HepG2 (cell line): ENCODE results near the gene ZFYVE28. TPM values are rescaled to one million over a fixed set of nuclear protein-coding genes. Genes with fewer than 3 reads are reported as not detected.

Source experiments
- ATAC-seq: fragments of 200-7000 bp; cut with Tn5 transposase; 3 replicates; pipeline ENCODE4 v1.9.1; 2020; ENCODE audit warnings: mild to moderate bottlenecking, moderate library complexity
- BruUV-seq: library from RNA; stranded (reverse); fragments of 400-500 nt; replicated peaks from 2 replicates; lab custom pipeline; 2021; lab: Mats Ljungman, UMichigan
- CTCF ChIA-PET: fragments of 300-600 bp; formaldehyde crosslinking; extraction: SDS; loops from one replicate; lab custom pipeline; 2021; ENCODE audit warnings: low total read pairs, inconsistent platforms, low intra/inter-chr PET ratio; lab: Yijun Ruan, JAX
- POLR2A ChIA-PET: fragments of 350-600 bp; sonication (Branson Sonifier 250); formaldehyde crosslinking; loops from one replicate; lab custom pipeline; 2020; ENCODE audit warnings: antibody characterized with exemption, inconsistent platforms; lab: Yijun Ruan, JAX
- DNase-seq: peaks from one replicate; pipeline ENCODE4 v3.0.0-alpha.2; 2015; ENCODE audit warnings: low spot score
- FAIRE-seq: peaks from 3 replicates; lab custom pipeline; 2011; peaks lifted over from hg19 to GRCh38; lab: Jason Lieb, UNC
- H2AFZ ChIP-seq: one replicate; pipeline ENCODE4 v1.6.1; 2011; ENCODE audit warnings: low read length, inconsistent platforms
- H3K27ac ChIP-seq: fragments of 300-600 bp; 3 replicates; pipeline ENCODE4 v1.8.0; 2011; ENCODE audit warnings: mixed run types, mild to moderate bottlenecking, mixed read lengths, low read length, inconsistent platforms; ENCODE audit not compliant: insufficient read depth; ENCODE audit errors: extremely low read length
- H3K27me3 ChIP-seq, 2 experiments: fragments of 200-600 bp in 1 of 2; 2 replicates in 1 of 2; 3 replicates in 1 of 2; pipeline versions ENCODE4 v1.6.0 to v1.8.0; 2011; ENCODE audit warnings: low read length in 2 of 2, mild to moderate bottlenecking in 2 of 2, moderate library complexity in 2 of 2, inconsistent platforms in 1 of 2; ENCODE audit not compliant: insufficient read depth in 2 of 2, control insufficient read depth in 1 of 2
- H3K36me3 ChIP-seq, 2 experiments: fragments of 200-600 bp in 1 of 2; replicated peaks in 1 of 2; 2 replicates in 1 of 2; 3 replicates in 1 of 2; pipeline versions ENCODE4 v1.5.1 to v1.8.0; 2011; ENCODE audit warnings: low read length in 2 of 2, inconsistent platforms in 1 of 2; ENCODE audit not compliant: insufficient read depth in 2 of 2, control insufficient read depth in 1 of 2
- H3K4me1 ChIP-seq: 2 replicates; pipeline ENCODE4 v1.5.1; 2012; ENCODE audit warnings: low read length, inconsistent platforms; ENCODE audit not compliant: insufficient read depth
- H3K4me2 ChIP-seq: 2 replicates; pipeline ENCODE4 v1.6.0; 2011; ENCODE audit warnings: low read depth, low read length, inconsistent platforms
- H3K4me3 ChIP-seq, 3 experiments: fragments of 200-600 bp in 1 of 3; sonication (generic), shearing (Covaris generic) in 1 of 3; replicated peaks in 1 of 3; 2 replicates each; pipeline ENCODE4 v1.5.1; 2011 to 2016; ENCODE audit warnings: low read length in 3 of 3, inconsistent platforms in 2 of 3, low read depth in 2 of 3, mild to moderate bottlenecking in 2 of 3, control low read depth in 1 of 3, mixed read lengths in 1 of 3; ENCODE audit not compliant: insufficient read depth in 1 of 3
- H3K79me2 ChIP-seq: one replicate; pipeline ENCODE4 v1.6.1; 2011; ENCODE audit warnings: low read length, inconsistent platforms; ENCODE audit not compliant: insufficient read depth
- H3K9ac ChIP-seq: 2 replicates; pipeline ENCODE4 v1.6.0; 2011; ENCODE audit warnings: mild to moderate bottlenecking, low read depth, low read length, inconsistent platforms; ENCODE audit not compliant: insufficient read depth
- H3K9me3 ChIP-seq: 2 replicates; pipeline ENCODE4 v1.5.1; 2012; ENCODE audit warnings: mild to moderate bottlenecking, low read length
- H4K20me1 ChIP-seq: 2 replicates; pipeline ENCODE4 v1.6.0; 2011; ENCODE audit warnings: inconsistent platforms, mild to moderate bottlenecking, low read length, moderate library complexity; ENCODE audit not compliant: insufficient read depth
- CAMTA2 ChIP-seq: sonication (generic); formaldehyde crosslinking; IDR thresholded peaks from 2 replicates; pipeline ENCODE4 v1.4.0; 2020; ENCODE audit warnings: mild to moderate bottlenecking, missing genetic modification reagents, borderline replicate concordance
- JARID2 ChIP-seq: sonication (generic); formaldehyde crosslinking; IDR thresholded peaks from 2 replicates; pipeline ENCODE4 v1.8.1; 2023; ENCODE audit warnings: missing genetic modification reagents, inconsistent platforms; ENCODE audit not compliant: insufficient replicate concordance
- MEF2D ChIP-seq: sonication (generic); formaldehyde crosslinking; IDR thresholded peaks from 2 replicates; pipeline ENCODE4 v1.5.1; 2020; ENCODE audit warnings: mild to moderate bottlenecking, missing genetic modification reagents
- NR1H2 ChIP-seq: sonication (generic); formaldehyde crosslinking; IDR thresholded peaks from 2 replicates; pipeline ENCODE4 v1.8.1; 2022; ENCODE audit warnings: low read depth, missing genetic modification reagents, borderline replicate concordance
- PATZ1 ChIP-seq: sonication (generic); formaldehyde crosslinking; IDR thresholded peaks from 2 replicates; pipeline ENCODE4 v1.4.0; 2020; ENCODE audit warnings: missing genetic modification reagents
- ZMYM2 ChIP-seq: sonication (generic); formaldehyde crosslinking; IDR thresholded peaks from 2 replicates; pipeline ENCODE4 v1.8.0; 2022; ENCODE audit warnings: mild to moderate bottlenecking, missing genetic modification reagents
- ZNF33B ChIP-seq: sonication (generic); formaldehyde crosslinking; IDR thresholded peaks from 2 replicates; pipeline ENCODE4 v1.5.1; 2020; ENCODE audit warnings: mild to moderate bottlenecking, missing genetic modification reagents
- ZNF431 ChIP-seq: sonication (generic); formaldehyde crosslinking; IDR thresholded peaks from 2 replicates; pipeline ENCODE4 v1.9.0; 2022; ENCODE audit warnings: missing genetic modification reagents, low read depth, mild to moderate bottlenecking, borderline replicate concordance
- ZNF605 ChIP-seq: sonication (generic); formaldehyde crosslinking; IDR thresholded peaks from 2 replicates; pipeline ENCODE4 v1.8.0; 2022; ENCODE audit warnings: mild to moderate bottlenecking, missing genetic modification reagents
- ZNF768 ChIP-seq: sonication (generic); formaldehyde crosslinking; IDR thresholded peaks from 2 replicates; pipeline ENCODE4 v1.4.0; 2020; ENCODE audit warnings: missing genetic modification reagents
- WGBS: methylation state at CpG from one replicate; pipeline ENCODE4 v1.1.6; 2017; ENCODE audit warnings: low lambda C conversion rate; 5-methylcytosine and 5-hydroxymethylcytosine counted together
- in situ Hi-C: cut with HindIII; loops from 2 replicates; pipeline ENCODE4 v1.10.0; 2017; ENCODE audit warnings: low pct_unique_long_range_greater_than_20kb; ENCODE audit not compliant: extremely low pct_ligation_motif_present
- intact Hi-C: fragments of 100-400 bp; cut with micrococcal nuclease; formaldehyde crosslinking; loops from one replicate; pipeline ENCODE4 v1.10.0; 2022; ENCODE audit not compliant: unreplicated experiment
- polyA plus RNA-seq, 8 experiments: library from polyadenylated mRNA; depleted of rRNA in 3 of 8; stranded (reverse) in 7 of 8; unstranded in 1 of 8; fragments of >200 nt; fragmentation: Illumina TruSeq in 4 of 8; extraction: Trizol in 4 of 8; gene quantifications; 2 replicates each; pipeline versions ENCODE4 v1.2.1 to v1.2.3, GENCODE V29; 2011 to 2016; ENCODE audit warnings: low read depth in 4 of 8, missing spikeins in 1 of 8, mixed read lengths in 1 of 8; ENCODE audit not compliant: insufficient read depth in 1 of 8
- total RNA-seq, 5 experiments: library from RNA; depleted of rRNA; stranded (reverse); fragments of >200 nt; fragmentation: Illumina TruSeq; extraction: Trizol; gene quantifications; 2 replicates each; pipeline ENCODE4 v1.2.3, GENCODE V29; 2016; ENCODE audit warnings: low read depth in 1 of 5

The ZFYVE28 gene
- total and polyA plus RNA-seq, 2 of the 13 experiments (the other 11 are each of a cell fraction or from before 2014, with no cell fraction given): 0.12 to 0.22 TPM

GRCh38 chr4:2397596-2398379 is 20.7 kb downstream of the ZFYVE28 start:
- H4K20me1 ChIP-seq: no peaks in the 10 kb centered on the region
- DNase-seq (no peak), FAIRE-seq (no peak), ATAC-seq (no peak)
- H3K4me1 ChIP-seq: peaks cover 27% of the 10 kb centered on the region
- in situ Hi-C loops: no loop called here
- H3K9ac ChIP-seq: no peak overlapping the region
- H3K4me3 ChIP-seq: no peak overlapping the region
- intact Hi-C loops: no loop called here
- BruUV-seq: no TSS peak
- H3K27ac ChIP-seq: no peak overlapping the region
- no peak overlapping the region for H3K4me2 ChIP-seq
- ChIA-PET POLR2A (no interaction called here), CTCF (no interaction called here)
- no peak overlapping the region for H2AFZ ChIP-seq
- H3K27me3 ChIP-seq: peaks cover 12 to 73% of the 10 kb centered on the region in 2 experiments
- no peak for TF ChIP-seq PATZ1 (CRISPR knock-in tag)
- TF ChIP-seq MEF2D (CRISPR knock-in tag): no peak
- no peak for TF ChIP-seq ZNF33B (CRISPR knock-in tag)
- no peak for TF ChIP-seq ZNF768 (CRISPR knock-in tag)
- TF ChIP-seq ZNF605 (CRISPR knock-in tag): no peak
- no peak for TF ChIP-seq NR1H2 (CRISPR knock-in tag)
- no peak for TF ChIP-seq JARID2
- no peak for TF ChIP-seq CAMTA2 (CRISPR knock-in tag)
- no peak for TF ChIP-seq ZMYM2
- no peak for TF ChIP-seq ZNF431 (CRISPR knock-in tag)
- H3K9me3 ChIP-seq: no peaks in the 10 kb centered on the region
- WGBS: 35% methylated on average over 16 of the region's 20 CpGs
- H3K79me2 ChIP-seq: no peaks in the 10 kb centered on the region
- no peaks in the 10 kb centered on the region for H3K36me3 ChIP-seq
